Measurements from ENCODE around the gene DLX3.

GRCh38 chr17:49987681-49988441, 7.2 kb downstream of the DLX3 start:
- no peak for TF ChIP-seq EP300 (IDR thresholded peaks at IDR 0.05)
- TF ChIP-seq POLR2A (IDR thresholded peaks at IDR 0.05), result no peak
- TF ChIP-seq, protein P1, sequence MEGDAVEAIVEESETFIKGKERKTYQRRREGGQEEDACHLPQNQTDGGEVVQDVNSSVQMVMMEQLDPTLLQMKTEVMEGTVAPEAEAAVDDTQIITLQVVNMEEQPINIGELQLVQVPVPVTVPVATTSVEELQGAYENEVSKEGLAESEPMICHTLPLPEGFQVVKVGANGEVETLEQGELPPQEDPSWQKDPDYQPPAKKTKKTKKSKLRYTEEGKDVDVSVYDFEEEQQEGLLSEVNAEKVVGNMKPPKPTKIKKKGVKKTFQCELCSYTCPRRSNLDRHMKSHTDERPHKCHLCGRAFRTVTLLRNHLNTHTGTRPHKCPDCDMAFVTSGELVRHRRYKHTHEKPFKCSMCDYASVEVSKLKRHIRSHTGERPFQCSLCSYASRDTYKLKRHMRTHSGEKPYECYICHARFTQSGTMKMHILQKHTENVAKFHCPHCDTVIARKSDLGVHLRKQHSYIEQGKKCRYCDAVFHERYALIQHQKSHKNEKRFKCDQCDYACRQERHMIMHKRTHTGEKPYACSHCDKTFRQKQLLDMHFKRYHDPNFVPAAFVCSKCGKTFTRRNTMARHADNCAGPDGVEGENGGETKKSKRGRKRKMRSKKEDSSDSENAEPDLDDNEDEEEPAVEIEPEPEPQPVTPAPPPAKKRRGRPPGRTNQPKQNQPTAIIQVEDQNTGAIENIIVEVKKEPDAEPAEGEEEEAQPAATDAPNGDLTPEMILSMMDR (IDR thresholded peaks at IDR 0.05), result no peak
